SK-N-SH (cell line): ENCODE results near the gene SPATA20.

Experiments
- FOXM1 ChIP-seq: IDR thresholded peaks from 2 replicates; pipeline ENCODE4 v1.4.0; 2012; ENCODE audit warnings: low read depth, mild to moderate bottlenecking
- MXI1 ChIP-seq: IDR thresholded peaks from 2 replicates; pipeline ENCODE4 v1.6.1; 2012; ENCODE audit warnings: mild to moderate bottlenecking, low read depth, low read length, improper control_type of control experiment
- POLR2AphosphoS5 ChIP-seq: IDR thresholded peaks from 2 replicates; pipeline ENCODE4 v1.6.1; 2012; ENCODE audit warnings: low read depth, low read length
- RCOR1 ChIP-seq: fragments of 150-350 bp; IDR thresholded peaks from 2 replicates; pipeline ENCODE4 v1.6.1; 2017; ENCODE audit warnings: antibody characterized with exemption, low read length
- RFX5 ChIP-seq: IDR thresholded peaks from 2 replicates; pipeline ENCODE4 v1.6.1; 2012; ENCODE audit warnings: mild to moderate bottlenecking, improper control_type of control experiment, low read length
- SIN3A ChIP-seq: IDR thresholded peaks from 2 replicates; pipeline ENCODE4 v1.6.1; 2012; ENCODE audit warnings: low read depth, mild to moderate bottlenecking, low read length, moderate library complexity, borderline replicate concordance
- TAF1 ChIP-seq: IDR thresholded peaks from 2 replicates; pipeline ENCODE4 v1.6.1; 2012; ENCODE audit warnings: low read depth, mild to moderate bottlenecking, low read length, moderate library complexity, borderline replicate concordance
- TEAD4 ChIP-seq: IDR thresholded peaks from 2 replicates; pipeline ENCODE4 v1.4.0; 2012; ENCODE audit warnings: mild to moderate bottlenecking, borderline replicate concordance; ENCODE audit not compliant: insufficient read depth
- TF ChIP-seq, protein P1 (sequence below): IDR thresholded peaks from 2 replicates; pipeline ENCODE4 v1.4.0; 2012; ENCODE audit warnings: low read depth
- TF ChIP-seq, protein P2 (sequence below): fragments of 200-600 bp; sonication (generic); IDR thresholded peaks from 2 replicates; pipeline ENCODE4 v1.6.1; 2017; ENCODE audit warnings: antibody characterized with exemption, mild to moderate bottlenecking, moderate library complexity
- TF ChIP-seq, protein P3 (sequence below): IDR thresholded peaks from 2 replicates; pipeline ENCODE4 v1.6.1; 2012; ENCODE audit warnings: mild to moderate bottlenecking, low read depth, low read length, moderate library complexity

DNA sequence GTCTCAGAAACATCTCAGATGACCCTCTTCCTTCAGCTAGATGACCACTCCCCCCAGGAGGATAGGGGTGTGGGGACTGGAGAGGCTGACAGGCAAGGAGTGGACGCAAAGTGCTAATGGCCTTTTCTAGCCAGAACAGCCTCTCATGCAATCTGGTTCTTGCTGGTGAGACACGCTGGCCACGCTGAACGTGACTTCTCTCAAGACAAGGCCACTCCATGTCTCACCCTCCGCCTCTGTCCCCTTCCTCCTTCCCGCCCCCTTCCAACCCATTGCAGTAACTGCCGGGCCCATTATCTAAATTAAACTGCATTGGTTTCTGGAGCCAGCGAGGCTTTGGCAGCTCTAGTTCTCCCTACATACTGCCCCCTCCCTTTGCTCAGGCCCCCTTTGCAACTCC, 23.1 kb downstream of the SPATA20 start:
- TF ChIP-seq POLR2AphosphoS5: no peak
- TF ChIP-seq RCOR1: no peak
- TF ChIP-seq, protein P1, sequence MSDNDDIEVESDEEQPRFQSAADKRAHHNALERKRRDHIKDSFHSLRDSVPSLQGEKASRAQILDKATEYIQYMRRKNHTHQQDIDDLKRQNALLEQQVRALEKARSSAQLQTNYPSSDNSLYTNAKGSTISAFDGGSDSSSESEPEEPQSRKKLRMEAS: no peak
- no peak for TF ChIP-seq SIN3A
- TF ChIP-seq, protein P2, sequence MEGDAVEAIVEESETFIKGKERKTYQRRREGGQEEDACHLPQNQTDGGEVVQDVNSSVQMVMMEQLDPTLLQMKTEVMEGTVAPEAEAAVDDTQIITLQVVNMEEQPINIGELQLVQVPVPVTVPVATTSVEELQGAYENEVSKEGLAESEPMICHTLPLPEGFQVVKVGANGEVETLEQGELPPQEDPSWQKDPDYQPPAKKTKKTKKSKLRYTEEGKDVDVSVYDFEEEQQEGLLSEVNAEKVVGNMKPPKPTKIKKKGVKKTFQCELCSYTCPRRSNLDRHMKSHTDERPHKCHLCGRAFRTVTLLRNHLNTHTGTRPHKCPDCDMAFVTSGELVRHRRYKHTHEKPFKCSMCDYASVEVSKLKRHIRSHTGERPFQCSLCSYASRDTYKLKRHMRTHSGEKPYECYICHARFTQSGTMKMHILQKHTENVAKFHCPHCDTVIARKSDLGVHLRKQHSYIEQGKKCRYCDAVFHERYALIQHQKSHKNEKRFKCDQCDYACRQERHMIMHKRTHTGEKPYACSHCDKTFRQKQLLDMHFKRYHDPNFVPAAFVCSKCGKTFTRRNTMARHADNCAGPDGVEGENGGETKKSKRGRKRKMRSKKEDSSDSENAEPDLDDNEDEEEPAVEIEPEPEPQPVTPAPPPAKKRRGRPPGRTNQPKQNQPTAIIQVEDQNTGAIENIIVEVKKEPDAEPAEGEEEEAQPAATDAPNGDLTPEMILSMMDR: no peak
- no peak for TF ChIP-seq MXI1
- TF ChIP-seq TEAD4: no peak
- TF ChIP-seq, protein P3, sequence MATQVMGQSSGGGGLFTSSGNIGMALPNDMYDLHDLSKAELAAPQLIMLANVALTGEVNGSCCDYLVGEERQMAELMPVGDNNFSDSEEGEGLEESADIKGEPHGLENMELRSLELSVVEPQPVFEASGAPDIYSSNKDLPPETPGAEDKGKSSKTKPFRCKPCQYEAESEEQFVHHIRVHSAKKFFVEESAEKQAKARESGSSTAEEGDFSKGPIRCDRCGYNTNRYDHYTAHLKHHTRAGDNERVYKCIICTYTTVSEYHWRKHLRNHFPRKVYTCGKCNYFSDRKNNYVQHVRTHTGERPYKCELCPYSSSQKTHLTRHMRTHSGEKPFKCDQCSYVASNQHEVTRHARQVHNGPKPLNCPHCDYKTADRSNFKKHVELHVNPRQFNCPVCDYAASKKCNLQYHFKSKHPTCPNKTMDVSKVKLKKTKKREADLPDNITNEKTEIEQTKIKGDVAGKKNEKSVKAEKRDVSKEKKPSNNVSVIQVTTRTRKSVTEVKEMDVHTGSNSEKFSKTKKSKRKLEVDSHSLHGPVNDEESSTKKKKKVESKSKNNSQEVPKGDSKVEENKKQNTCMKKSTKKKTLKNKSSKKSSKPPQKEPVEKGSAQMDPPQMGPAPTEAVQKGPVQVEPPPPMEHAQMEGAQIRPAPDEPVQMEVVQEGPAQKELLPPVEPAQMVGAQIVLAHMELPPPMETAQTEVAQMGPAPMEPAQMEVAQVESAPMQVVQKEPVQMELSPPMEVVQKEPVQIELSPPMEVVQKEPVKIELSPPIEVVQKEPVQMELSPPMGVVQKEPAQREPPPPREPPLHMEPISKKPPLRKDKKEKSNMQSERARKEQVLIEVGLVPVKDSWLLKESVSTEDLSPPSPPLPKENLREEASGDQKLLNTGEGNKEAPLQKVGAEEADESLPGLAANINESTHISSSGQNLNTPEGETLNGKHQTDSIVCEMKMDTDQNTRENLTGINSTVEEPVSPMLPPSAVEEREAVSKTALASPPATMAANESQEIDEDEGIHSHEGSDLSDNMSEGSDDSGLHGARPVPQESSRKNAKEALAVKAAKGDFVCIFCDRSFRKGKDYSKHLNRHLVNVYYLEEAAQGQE: no peak
- TF ChIP-seq TAF1: no peak
- TF ChIP-seq FOXM1: no peak
- no peak for TF ChIP-seq RFX5
